HepG2 (cell line): Measurements from ENCODE around the gene NEDD4. TPM values are rescaled to one million over a fixed set of nuclear protein-coding genes. Genes with fewer than 3 reads are reported as not detected.

ENCODE experiments used
- ATAC-seq: fragments of 200-7000 bp; cut with Tn5 transposase; 3 replicates; pipeline ENCODE4 v1.9.1; 2020; ENCODE audit warnings: mild to moderate bottlenecking, moderate library complexity
- BruUV-seq: library from RNA; stranded (reverse); fragments of 400-500 nt; replicated peaks from 2 replicates; lab custom pipeline; 2021; lab: Mats Ljungman, UMichigan
- CTCF ChIA-PET: fragments of 300-600 bp; formaldehyde crosslinking; extraction: SDS; loops from one replicate; lab custom pipeline; 2021; ENCODE audit warnings: low total read pairs, inconsistent platforms, low intra/inter-chr PET ratio; lab: Yijun Ruan, JAX
- POLR2A ChIA-PET: fragments of 350-600 bp; sonication (Branson Sonifier 250); formaldehyde crosslinking; loops from one replicate; lab custom pipeline; 2020; ENCODE audit warnings: antibody characterized with exemption, inconsistent platforms; lab: Yijun Ruan, JAX
- DNase-seq: peaks from one replicate; pipeline ENCODE4 v3.0.0-alpha.2; 2015; ENCODE audit warnings: low spot score
- FAIRE-seq: peaks from 3 replicates; lab custom pipeline; 2011; peaks lifted over from hg19 to GRCh38; lab: Jason Lieb, UNC
- H2AFZ ChIP-seq: one replicate; pipeline ENCODE4 v1.6.1; 2011; ENCODE audit warnings: low read length, inconsistent platforms
- H3K27ac ChIP-seq: fragments of 300-600 bp; 3 replicates; pipeline ENCODE4 v1.8.0; 2011; ENCODE audit warnings: mixed run types, mild to moderate bottlenecking, mixed read lengths, low read length, inconsistent platforms; ENCODE audit not compliant: insufficient read depth; ENCODE audit errors: extremely low read length
- H3K27me3 ChIP-seq, 2 experiments: fragments of 200-600 bp in 1 of 2; 2 replicates in 1 of 2; 3 replicates in 1 of 2; pipeline versions ENCODE4 v1.6.0 to v1.8.0; 2011; ENCODE audit warnings: low read length in 2 of 2, mild to moderate bottlenecking in 2 of 2, moderate library complexity in 2 of 2, inconsistent platforms in 1 of 2; ENCODE audit not compliant: insufficient read depth in 2 of 2, control insufficient read depth in 1 of 2
- H3K36me3 ChIP-seq, 2 experiments: fragments of 200-600 bp in 1 of 2; replicated peaks in 1 of 2; 2 replicates in 1 of 2; 3 replicates in 1 of 2; pipeline versions ENCODE4 v1.5.1 to v1.8.0; 2011; ENCODE audit warnings: low read length in 2 of 2, inconsistent platforms in 1 of 2; ENCODE audit not compliant: insufficient read depth in 2 of 2, control insufficient read depth in 1 of 2
- H3K4me1 ChIP-seq: 2 replicates; pipeline ENCODE4 v1.5.1; 2012; ENCODE audit warnings: low read length, inconsistent platforms; ENCODE audit not compliant: insufficient read depth
- H3K4me2 ChIP-seq: 2 replicates; pipeline ENCODE4 v1.6.0; 2011; ENCODE audit warnings: low read depth, low read length, inconsistent platforms
- H3K4me3 ChIP-seq, 3 experiments: fragments of 200-600 bp in 1 of 3; sonication (generic), shearing (Covaris generic) in 1 of 3; replicated peaks in 1 of 3; 2 replicates each; pipeline ENCODE4 v1.5.1; 2011 to 2016; ENCODE audit warnings: low read length in 3 of 3, inconsistent platforms in 2 of 3, low read depth in 2 of 3, mild to moderate bottlenecking in 2 of 3, control low read depth in 1 of 3, mixed read lengths in 1 of 3; ENCODE audit not compliant: insufficient read depth in 1 of 3
- H3K79me2 ChIP-seq: one replicate; pipeline ENCODE4 v1.6.1; 2011; ENCODE audit warnings: low read length, inconsistent platforms; ENCODE audit not compliant: insufficient read depth
- H3K9ac ChIP-seq: 2 replicates; pipeline ENCODE4 v1.6.0; 2011; ENCODE audit warnings: mild to moderate bottlenecking, low read depth, low read length, inconsistent platforms; ENCODE audit not compliant: insufficient read depth
- H3K9me3 ChIP-seq: 2 replicates; pipeline ENCODE4 v1.5.1; 2012; ENCODE audit warnings: mild to moderate bottlenecking, low read length
- H4K20me1 ChIP-seq: 2 replicates; pipeline ENCODE4 v1.6.0; 2011; ENCODE audit warnings: inconsistent platforms, mild to moderate bottlenecking, low read length, moderate library complexity; ENCODE audit not compliant: insufficient read depth
- GABPB1 ChIP-seq: IDR thresholded peaks from 2 replicates; pipeline ENCODE4 v1.6.1; 2016; ENCODE audit warnings: mild to moderate bottlenecking, missing genetic modification reagents, moderate library complexity, missing compliant biosample characterization
- KDM2A ChIP-seq: sonication (generic); formaldehyde crosslinking; IDR thresholded peaks from 2 replicates; pipeline ENCODE4 v1.4.0; 2020; ENCODE audit warnings: low read depth, missing genetic modification reagents, borderline replicate concordance
- LCORL ChIP-seq, 2 experiments: fragments of 450-650 bp in 1 of 2; sonication (generic) in 1 of 2; formaldehyde crosslinking in 1 of 2; IDR thresholded peaks; 2 replicates each; pipeline versions ENCODE4 v1.5.0 to v1.6.1; 2017 to 2020; ENCODE audit warnings: antibody characterized with exemption in 1 of 2, missing genetic modification reagents in 1 of 2
- NFKB2 ChIP-seq: sonication (generic); formaldehyde crosslinking; IDR thresholded peaks from 2 replicates; pipeline ENCODE4 v1.4.0; 2020; ENCODE audit warnings: missing genetic modification reagents, borderline replicate concordance
- RAD21 ChIP-seq: fragments of 450-650 bp; formaldehyde crosslinking; IDR thresholded peaks from 2 replicates; pipeline ENCODE4 v1.5.0; 2020; ENCODE audit warnings: mild to moderate bottlenecking
- THAP7 ChIP-seq: sonication (generic); formaldehyde crosslinking; IDR thresholded peaks from 2 replicates; pipeline ENCODE4 v1.8.1; 2023; ENCODE audit warnings: mild to moderate bottlenecking, missing genetic modification reagents
- ZMYM4 ChIP-seq: sonication (generic); formaldehyde crosslinking; IDR thresholded peaks from 2 replicates; pipeline ENCODE4 v1.8.1; 2023; ENCODE audit warnings: mild to moderate bottlenecking, missing genetic modification reagents
- ZNF17 ChIP-seq: sonication (generic); formaldehyde crosslinking; IDR thresholded peaks from 2 replicates; pipeline ENCODE4 v1.5.0; 2020; ENCODE audit warnings: mild to moderate bottlenecking, missing genetic modification reagents
- ZNF607 ChIP-seq: sonication (generic); formaldehyde crosslinking; IDR thresholded peaks from 2 replicates; pipeline ENCODE4 v1.5.1; 2020; ENCODE audit warnings: missing genetic modification reagents, mild to moderate bottlenecking, borderline replicate concordance
- ZNF720 ChIP-seq: sonication (generic); formaldehyde crosslinking; IDR thresholded peaks from 2 replicates; pipeline ENCODE4 v1.4.0; 2020; ENCODE audit warnings: missing genetic modification reagents
- ZNF775 ChIP-seq: sonication (generic); formaldehyde crosslinking; IDR thresholded peaks from 2 replicates; pipeline ENCODE4 v1.4.0; 2020; ENCODE audit warnings: missing genetic modification reagents, mild to moderate bottlenecking, moderate library complexity, borderline replicate concordance
- WGBS: methylation state at CpG from one replicate; pipeline ENCODE4 v1.1.6; 2017; ENCODE audit warnings: low lambda C conversion rate; 5-methylcytosine and 5-hydroxymethylcytosine counted together
- in situ Hi-C: cut with HindIII; loops from 2 replicates; pipeline ENCODE4 v1.10.0; 2017; ENCODE audit warnings: low pct_unique_long_range_greater_than_20kb; ENCODE audit not compliant: extremely low pct_ligation_motif_present
- intact Hi-C: fragments of 100-400 bp; cut with micrococcal nuclease; formaldehyde crosslinking; loops from one replicate; pipeline ENCODE4 v1.10.0; 2022; ENCODE audit not compliant: unreplicated experiment
- polyA plus RNA-seq, 8 experiments: library from polyadenylated mRNA; depleted of rRNA in 3 of 8; stranded (reverse) in 7 of 8; unstranded in 1 of 8; fragments of >200 nt; fragmentation: Illumina TruSeq in 4 of 8; extraction: Trizol in 4 of 8; gene quantifications; 2 replicates each; pipeline versions ENCODE4 v1.2.1 to v1.2.3, GENCODE V29; 2011 to 2016; ENCODE audit warnings: low read depth in 4 of 8, missing spikeins in 1 of 8, mixed read lengths in 1 of 8; ENCODE audit not compliant: insufficient read depth in 1 of 8
- total RNA-seq, 5 experiments: library from RNA; depleted of rRNA; stranded (reverse); fragments of >200 nt; fragmentation: Illumina TruSeq; extraction: Trizol; gene quantifications; 2 replicates each; pipeline ENCODE4 v1.2.3, GENCODE V29; 2016; ENCODE audit warnings: low read depth in 1 of 5

Gene NEDD4
- total and polyA plus RNA-seq, 2 of the 13 experiments (the other 11 are each of a cell fraction or from before 2014, with no cell fraction given): 10.4 to 13.0 TPM

- TF ChIP-seq ZNF775 (CRISPR knock-in tag): no peak
- TF ChIP-seq RAD21 (CRISPR knock-in tag): peak; percentile 49
- TF ChIP-seq ZNF720 (CRISPR knock-in tag): no peak
- TF ChIP-seq GABPB1 (CRISPR knock-in tag): peak; percentile 46; the same call in 1 of the 2 replicates
- 0 out of 2 replicates have a peak, but pooled peaks have one; percentile 39 for TF ChIP-seq ZMYM4 (CRISPR knock-in tag)
- no peak for TF ChIP-seq NFKB2 (CRISPR knock-in tag)
These were observed 95.7 kb downstream of the NEDD4 start (continued) for GRCh38 chr15:55897560-55898336.

GRCh38 chr15:55894399-55894965, 98.9 kb downstream of the NEDD4 start:
- Histone ChIP-seq H3K27ac (no peak overlapping the region), H3K9me3 (no peaks in the 10 kb centered on the region), H3K4me1 (peaks cover 5% of the 10 kb centered on the region)
- 97% methylated on average over 3 of the region's 3 CpGs for WGBS
- in situ Hi-C loops: no loop called here
- no peak for TF ChIP-seq LCORL (IDR thresholded peaks at IDR 0.05)
- no peak for TF ChIP-seq LCORL (CRISPR knock-in tag; IDR thresholded peaks at IDR 0.05)
- TF ChIP-seq THAP7: no peak
- TF ChIP-seq KDM2A (CRISPR knock-in tag): no peak
- TF ChIP-seq ZNF607 (CRISPR knock-in tag): no peak
- TF ChIP-seq ZNF17 (CRISPR knock-in tag): no peak
- TF ChIP-seq, all 625 proteins: peak for 0
- Histone ChIP-seq H3K79me2 (no peaks in the 10 kb centered on the region), H3K4me2 (no peak overlapping the region), H3K9ac (no peak overlapping the region), H4K20me1 (no peaks in the 10 kb centered on the region), H2AFZ (no peak overlapping the region), H3K36me3 (no peaks in the 10 kb centered on the region), H3K4me3 (no peak overlapping the region), H3K27me3 (no peaks in the 10 kb centered on the region)
- POLR2A ChIA-PET: no interaction called here
- no TSS peak for BruUV-seq
- no peak for ATAC-seq
- intact Hi-C loops: no loop called here
- FAIRE-seq: no peak
- DNase-seq: no peak
- CTCF ChIA-PET: no interaction called here
